ENCODE data around the gene FAM234B.

DNA sequence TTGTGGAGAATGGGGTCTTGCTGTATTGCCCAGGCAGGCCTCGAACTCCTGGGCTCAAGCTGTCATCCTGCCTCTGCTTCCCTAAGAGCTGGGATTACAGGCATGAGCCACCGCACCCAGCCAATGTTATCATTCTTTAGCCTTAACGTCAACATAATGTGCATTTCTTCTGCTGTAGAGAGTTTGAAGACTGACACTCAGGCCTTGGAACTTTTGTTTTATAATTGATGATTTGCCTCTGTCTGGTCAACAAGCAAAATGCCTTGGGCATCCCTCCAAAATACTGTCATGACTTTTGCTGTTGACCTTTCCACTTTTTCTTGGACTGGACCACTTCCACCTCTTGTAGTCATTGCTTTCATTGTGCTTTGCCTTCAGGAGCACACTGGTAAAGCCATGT is 29.0 kb downstream of the FAM234B start:
- TF ChIP-seq, protein P1, sequence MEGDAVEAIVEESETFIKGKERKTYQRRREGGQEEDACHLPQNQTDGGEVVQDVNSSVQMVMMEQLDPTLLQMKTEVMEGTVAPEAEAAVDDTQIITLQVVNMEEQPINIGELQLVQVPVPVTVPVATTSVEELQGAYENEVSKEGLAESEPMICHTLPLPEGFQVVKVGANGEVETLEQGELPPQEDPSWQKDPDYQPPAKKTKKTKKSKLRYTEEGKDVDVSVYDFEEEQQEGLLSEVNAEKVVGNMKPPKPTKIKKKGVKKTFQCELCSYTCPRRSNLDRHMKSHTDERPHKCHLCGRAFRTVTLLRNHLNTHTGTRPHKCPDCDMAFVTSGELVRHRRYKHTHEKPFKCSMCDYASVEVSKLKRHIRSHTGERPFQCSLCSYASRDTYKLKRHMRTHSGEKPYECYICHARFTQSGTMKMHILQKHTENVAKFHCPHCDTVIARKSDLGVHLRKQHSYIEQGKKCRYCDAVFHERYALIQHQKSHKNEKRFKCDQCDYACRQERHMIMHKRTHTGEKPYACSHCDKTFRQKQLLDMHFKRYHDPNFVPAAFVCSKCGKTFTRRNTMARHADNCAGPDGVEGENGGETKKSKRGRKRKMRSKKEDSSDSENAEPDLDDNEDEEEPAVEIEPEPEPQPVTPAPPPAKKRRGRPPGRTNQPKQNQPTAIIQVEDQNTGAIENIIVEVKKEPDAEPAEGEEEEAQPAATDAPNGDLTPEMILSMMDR (conservative IDR thresholded peaks at IDR 0.05; ENCODE audit: low read depth in 2 of 2): no peak
- TF ChIP-seq EZH2 (IDR thresholded peaks at IDR 0.05; ENCODE audit: low read depth, unreplicated experiment) (no peak), CREB1 (CRISPR knock-in tag; IDR thresholded peaks at IDR 0.05; ENCODE audit: low read depth) (no peak), REST (IDR thresholded peaks at IDR 0.05; ENCODE audit: unreplicated experiment) (no peak), JUNB (IDR thresholded peaks at IDR 0.05; ENCODE audit: unreplicated experiment) (no peak), EZH2phosphoT487 (IDR thresholded peaks at IDR 0.05; ENCODE audit: unreplicated experiment) (no peak), POLR2AphosphoS5 (IDR thresholded peaks at IDR 0.05; ENCODE audit: low read depth) (no peak), NANOG (IDR thresholded peaks at IDR 0.05; ENCODE audit: borderline replicate concordance) (no peak), ZNF331 (CRISPR knock-in tag; IDR thresholded peaks at IDR 0.05; ENCODE audit: low read depth) (no peak), ZNF114 (CRISPR knock-in tag; IDR thresholded peaks at IDR 0.05) (no peak)
- TF ChIP-seq, protein P2, sequence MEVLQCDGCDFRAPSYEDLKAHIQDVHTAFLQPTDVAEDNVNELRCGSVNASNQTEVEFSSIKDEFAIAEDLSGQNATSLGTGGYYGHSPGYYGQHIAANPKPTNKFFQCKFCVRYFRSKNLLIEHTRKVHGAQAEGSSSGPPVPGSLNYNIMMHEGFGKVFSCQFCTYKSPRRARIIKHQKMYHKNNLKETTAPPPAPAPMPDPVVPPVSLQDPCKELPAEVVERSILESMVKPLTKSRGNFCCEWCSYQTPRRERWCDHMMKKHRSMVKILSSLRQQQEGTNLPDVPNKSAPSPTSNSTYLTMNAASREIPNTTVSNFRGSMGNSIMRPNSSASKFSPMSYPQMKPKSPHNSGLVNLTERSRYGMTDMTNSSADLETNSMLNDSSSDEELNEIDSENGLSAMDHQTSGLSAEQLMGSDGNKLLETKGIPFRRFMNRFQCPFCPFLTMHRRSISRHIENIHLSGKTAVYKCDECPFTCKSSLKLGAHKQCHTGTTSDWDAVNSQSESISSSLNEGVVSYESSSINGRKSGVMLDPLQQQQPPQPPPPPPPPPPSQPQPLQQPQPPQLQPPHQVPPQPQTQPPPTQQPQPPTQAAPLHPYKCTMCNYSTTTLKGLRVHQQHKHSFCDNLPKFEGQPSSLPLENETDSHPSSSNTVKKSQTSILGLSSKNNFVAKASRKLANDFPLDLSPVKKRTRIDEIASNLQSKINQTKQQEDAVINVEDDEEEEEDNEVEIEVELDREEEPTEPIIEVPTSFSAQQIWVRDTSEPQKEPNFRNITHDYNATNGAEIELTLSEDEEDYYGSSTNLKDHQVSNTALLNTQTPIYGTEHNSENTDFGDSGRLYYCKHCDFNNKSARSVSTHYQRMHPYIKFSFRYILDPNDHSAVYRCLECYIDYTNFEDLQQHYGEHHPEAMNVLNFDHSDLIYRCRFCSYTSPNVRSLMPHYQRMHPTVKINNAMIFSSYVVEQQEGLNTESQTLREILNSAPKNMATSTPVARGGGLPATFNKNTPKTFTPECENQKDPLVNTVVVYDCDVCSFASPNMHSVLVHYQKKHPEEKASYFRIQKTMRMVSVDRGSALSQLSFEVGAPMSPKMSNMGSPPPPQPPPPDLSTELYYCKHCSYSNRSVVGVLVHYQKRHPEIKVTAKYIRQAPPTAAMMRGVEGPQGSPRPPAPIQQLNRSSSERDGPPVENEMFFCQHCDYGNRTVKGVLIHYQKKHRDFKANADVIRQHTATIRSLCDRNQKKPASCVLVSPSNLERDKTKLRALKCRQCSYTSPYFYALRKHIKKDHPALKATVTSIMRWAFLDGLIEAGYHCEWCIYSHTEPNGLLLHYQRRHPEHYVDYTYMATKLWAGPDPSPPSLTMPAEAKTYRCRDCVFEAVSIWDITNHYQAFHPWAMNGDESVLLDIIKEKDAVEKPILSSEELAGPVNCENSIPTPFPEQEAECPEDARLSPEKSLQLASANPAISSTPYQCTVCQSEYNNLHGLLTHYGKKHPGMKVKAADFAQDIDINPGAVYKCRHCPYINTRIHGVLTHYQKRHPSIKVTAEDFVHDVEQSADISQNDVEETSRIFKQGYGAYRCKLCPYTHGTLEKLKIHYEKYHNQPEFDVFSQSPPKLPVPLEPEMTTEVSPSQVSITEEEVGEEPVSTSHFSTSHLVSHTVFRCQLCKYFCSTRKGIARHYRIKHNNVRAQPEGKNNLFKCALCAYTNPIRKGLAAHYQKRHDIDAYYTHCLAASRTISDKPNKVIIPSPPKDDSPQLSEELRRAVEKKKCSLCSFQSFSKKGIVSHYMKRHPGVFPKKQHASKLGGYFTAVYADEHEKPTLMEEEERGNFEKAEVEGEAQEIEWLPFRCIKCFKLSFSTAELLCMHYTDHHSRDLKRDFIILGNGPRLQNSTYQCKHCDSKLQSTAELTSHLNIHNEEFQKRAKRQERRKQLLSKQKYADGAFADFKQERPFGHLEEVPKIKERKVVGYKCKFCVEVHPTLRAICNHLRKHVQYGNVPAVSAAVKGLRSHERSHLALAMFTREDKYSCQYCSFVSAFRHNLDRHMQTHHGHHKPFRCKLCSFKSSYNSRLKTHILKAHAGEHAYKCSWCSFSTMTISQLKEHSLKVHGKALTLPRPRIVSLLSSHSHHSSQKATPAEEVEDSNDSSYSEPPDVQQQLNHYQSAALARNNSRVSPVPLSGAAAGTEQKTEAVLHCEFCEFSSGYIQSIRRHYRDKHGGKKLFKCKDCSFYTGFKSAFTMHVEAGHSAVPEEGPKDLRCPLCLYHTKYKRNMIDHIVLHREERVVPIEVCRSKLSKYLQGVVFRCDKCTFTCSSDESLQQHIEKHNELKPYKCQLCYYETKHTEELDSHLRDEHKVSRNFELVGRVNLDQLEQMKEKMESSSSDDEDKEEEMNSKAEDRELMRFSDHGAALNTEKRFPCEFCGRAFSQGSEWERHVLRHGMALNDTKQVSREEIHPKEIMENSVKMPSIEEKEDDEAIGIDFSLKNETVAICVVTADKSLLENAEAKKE (CRISPR knock-in tag; IDR thresholded peaks at IDR 0.05): no peak

Measured in GM23338 (cell line).